ENCODE measurements around the gene KCNQ5.

The KCNQ5 gene

GRCh38 chr6:72922401-72922800 lies 300.5 kb downstream of the KCNQ5 start:
- intact Hi-C loops (cut with DNase I; ENCODE audit: low total_unique reads) = no loop called here
- H3K36me3 ChIP-seq = no peaks in the 10 kb centered on the region
- TF ChIP-seq, protein P1, sequence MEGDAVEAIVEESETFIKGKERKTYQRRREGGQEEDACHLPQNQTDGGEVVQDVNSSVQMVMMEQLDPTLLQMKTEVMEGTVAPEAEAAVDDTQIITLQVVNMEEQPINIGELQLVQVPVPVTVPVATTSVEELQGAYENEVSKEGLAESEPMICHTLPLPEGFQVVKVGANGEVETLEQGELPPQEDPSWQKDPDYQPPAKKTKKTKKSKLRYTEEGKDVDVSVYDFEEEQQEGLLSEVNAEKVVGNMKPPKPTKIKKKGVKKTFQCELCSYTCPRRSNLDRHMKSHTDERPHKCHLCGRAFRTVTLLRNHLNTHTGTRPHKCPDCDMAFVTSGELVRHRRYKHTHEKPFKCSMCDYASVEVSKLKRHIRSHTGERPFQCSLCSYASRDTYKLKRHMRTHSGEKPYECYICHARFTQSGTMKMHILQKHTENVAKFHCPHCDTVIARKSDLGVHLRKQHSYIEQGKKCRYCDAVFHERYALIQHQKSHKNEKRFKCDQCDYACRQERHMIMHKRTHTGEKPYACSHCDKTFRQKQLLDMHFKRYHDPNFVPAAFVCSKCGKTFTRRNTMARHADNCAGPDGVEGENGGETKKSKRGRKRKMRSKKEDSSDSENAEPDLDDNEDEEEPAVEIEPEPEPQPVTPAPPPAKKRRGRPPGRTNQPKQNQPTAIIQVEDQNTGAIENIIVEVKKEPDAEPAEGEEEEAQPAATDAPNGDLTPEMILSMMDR (IDR thresholded peaks at IDR 0.05) = no peak
- H3K4me3 ChIP-seq = no peak overlapping the region
- H3K27ac ChIP-seq = no peak overlapping the region
- H3K27me3 ChIP-seq = no peaks in the 10 kb centered on the region
- no peaks in the 10 kb centered on the region for H3K9me3 ChIP-seq
- peaks cover 0 to 6% (median 0%) of the 10 kb centered on the region in 4 donors for H3K4me1 ChIP-seq
- no peak for DNase-seq

DNA sequence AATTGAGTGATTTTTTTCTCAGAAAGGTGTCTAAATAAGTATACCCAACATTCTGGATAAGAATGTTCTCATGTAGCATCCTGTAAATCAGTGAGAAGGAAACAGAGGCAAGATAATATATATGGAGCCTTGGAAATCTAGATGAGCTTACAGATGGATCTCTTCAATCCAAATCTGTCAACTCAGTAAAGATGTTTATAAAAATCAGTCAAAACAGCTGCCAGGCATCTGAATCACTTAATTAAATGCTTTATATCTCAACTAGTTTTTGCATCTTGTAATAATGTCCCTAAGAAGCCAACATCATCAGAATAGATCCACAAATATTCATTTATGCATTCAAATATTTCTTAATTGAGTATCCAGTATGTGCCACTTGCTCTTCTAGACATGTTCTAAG lies 303.3 kb downstream of the KCNQ5 start:
- DNase-seq = no peak
- no peaks in the 10 kb centered on the region for H3K9me3 ChIP-seq
- intact Hi-C loops (cut with DNase I; ENCODE audit: low total_unique reads) = no loop called here

GRCh38 chr6:72930556-72931132 lies 308.8 kb downstream of the KCNQ5 start:
- no peak overlapping the region for H3K4me3 ChIP-seq
- intact Hi-C loops (cut with DNase I; ENCODE audit: low total_unique reads) = no loop called here
- TF ChIP-seq, protein P1 (IDR thresholded peaks at IDR 0.05) = no peak

More for the DNA sequence above, 303.3 kb downstream of the KCNQ5 start:
- Histone ChIP-seq H3K27ac (no peak overlapping the region), H3K27me3 (no peaks in the 10 kb centered on the region), H3K36me3 (no peaks in the 10 kb centered on the region), H3K4me3 (no peak overlapping the region), H3K4me1 (peaks cover 0 to 15% (median 0%) of the 10 kb centered on the region in 4 donors)
- TF ChIP-seq, protein P1 (IDR thresholded peaks at IDR 0.05) = no peak

GRCh38 chr6:72931325-72931887 lies 309.5 kb downstream of the KCNQ5 start:
- no peak overlapping the region for H3K27ac ChIP-seq
- peaks cover 0 to 15% (median 0%) of the 10 kb centered on the region in 4 donors for H3K4me1 ChIP-seq
- intact Hi-C loops (cut with DNase I; ENCODE audit: low total_unique reads) = no loop called here
- no peaks in the 10 kb centered on the region for H3K9me3 ChIP-seq
- no peaks in the 10 kb centered on the region for H3K36me3 ChIP-seq
- DNase-seq = no peak
- H3K27me3 ChIP-seq = no peaks in the 10 kb centered on the region
- H3K4me3 ChIP-seq = no peak overlapping the region
- TF ChIP-seq, protein P1 (IDR thresholded peaks at IDR 0.05) = no peak

More at GRCh38 chr6:72930556-72931132, 308.8 kb downstream of the KCNQ5 start:
- Histone ChIP-seq H3K27me3 (no peaks in the 10 kb centered on the region), H3K4me1 (peaks cover 0 to 15% (median 0%) of the 10 kb centered on the region in 4 donors), H3K27ac (no peak overlapping the region), H3K9me3 (no peaks in the 10 kb centered on the region), H3K36me3 (no peaks in the 10 kb centered on the region)
- DNase-seq = no peak

DNA sequence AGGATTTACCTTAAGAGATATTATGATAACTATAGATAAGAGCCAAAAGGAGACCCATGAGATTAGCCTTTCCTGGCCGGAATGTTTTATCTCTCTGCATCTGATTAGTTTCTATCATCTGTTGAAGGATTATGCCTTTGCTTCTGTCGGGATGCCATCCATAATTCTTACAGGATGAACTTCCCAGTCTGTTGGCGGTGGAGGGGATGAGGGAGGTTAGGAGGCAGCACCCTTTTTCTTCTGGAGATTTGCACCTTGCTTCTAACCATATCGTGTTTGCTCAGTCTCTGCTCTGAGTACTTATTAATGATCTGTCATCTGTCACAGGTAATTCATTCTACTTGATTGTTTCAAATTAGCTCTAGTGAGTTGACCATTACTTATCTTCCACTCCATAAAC lies 311.4 kb downstream of the KCNQ5 start:
- H3K9me3 ChIP-seq = no peaks in the 10 kb centered on the region
- no peak overlapping the region for H3K4me3 ChIP-seq
- intact Hi-C loops (cut with DNase I; ENCODE audit: low total_unique reads) = no loop called here
- H3K4me1 ChIP-seq = peaks cover 0 to 9% (median 0%) of the 10 kb centered on the region in 4 donors
- H3K27ac ChIP-seq = no peak overlapping the region
- DNase-seq = no peak
- TF ChIP-seq, protein P1 (IDR thresholded peaks at IDR 0.05) = no peak
- no peaks in the 10 kb centered on the region for H3K27me3 ChIP-seq
- no peaks in the 10 kb centered on the region for H3K36me3 ChIP-seq
